PC-9 (cell line): Measurements from ENCODE around the gene RBMS1.

Experiments
- CTCF ChIP-seq: fragments of 200-600 bp; sonication (generic); conservative IDR thresholded peaks from 2 replicates; pipeline ENCODE4 v1.6.1; 2017; ENCODE audit warnings: mixed run types, antibody characterized with exemption, mild to moderate bottlenecking, moderate library complexity
- EZH2 ChIP-seq: fragments of 200-600 bp; sonication (generic); IDR thresholded peaks from 2 replicates; pipeline ENCODE4 v1.8.0; 2017; ENCODE audit warnings: antibody characterized with exemption, low read depth

GRCh38 chr2:160289831-160290230 lies 203.8 kb downstream of the RBMS1 start:
- TF ChIP-seq CTCF (no peak), EZH2 (no peak)
